K562 (cell line): ENCODE measurements around the gene CNKSR3. TPM values are rescaled to one million over a fixed set of nuclear protein-coding genes. Genes with fewer than 3 reads are reported as not detected.

Source experiments
- ADNP ChIP-seq: fragments of 200-800 bp; sonication (Bioruptor generic); IDR thresholded peaks from 2 replicates; pipeline ENCODE4 v1.6.1; 2016; ENCODE audit warnings: missing genetic modification characterization, missing compliant biosample characterization
- CTCF ChIP-seq, 3 experiments: IDR thresholded peaks in 2 of 3; conservative IDR thresholded peaks in 1 of 3; 2 replicates each; pipeline ENCODE4 v1.5.1; 2011 to 2012; ENCODE audit warnings: low read length in 3 of 3, mild to moderate bottlenecking in 3 of 3, control low read depth in 2 of 3, improper control_type of control experiment in 1 of 3, inconsistent platforms in 1 of 3, low read depth in 1 of 3, mixed read lengths in 1 of 3, moderate library complexity in 1 of 3; ENCODE audit not compliant: insufficient read depth in 2 of 3
- ETS1 ChIP-seq: conservative IDR thresholded peaks from 2 replicates; pipeline ENCODE4 v1.6.1; 2011; ENCODE audit warnings: low read depth, mild to moderate bottlenecking, low read length; ENCODE audit not compliant: control insufficient read depth
- HMBOX1 ChIP-seq: sonication (generic); IDR thresholded peaks from 2 replicates; pipeline ENCODE4 v1.6.1; 2016
- SMARCA5 ChIP-seq: fragments of 450-650 bp; IDR thresholded peaks from 2 replicates; pipeline ENCODE4 v1.6.1; 2016
- TFE3 ChIP-seq: fragments of 450-650 bp; formaldehyde crosslinking; IDR thresholded peaks from 2 replicates; pipeline ENCODE4 v1.4.0; 2020; ENCODE audit warnings: mild to moderate bottlenecking, mixed read lengths
- ZNF407 ChIP-seq: fragments of 450-650 bp; IDR thresholded peaks from 2 replicates; pipeline ENCODE4 v1.6.1; 2016; ENCODE audit warnings: low read depth
- polyA plus RNA-seq, 8 experiments: library from polyadenylated mRNA; depleted of rRNA in 4 of 8; stranded (reverse) in 5 of 8; unstranded in 3 of 8; fragments of >200 nt; fragmentation: Nextera tagmentation in 2 of 8; fragmentation: Illumina TruSeq in 1 of 8; extraction: Ambion mirVana in 2 of 8; extraction: Trizol in 1 of 8; gene quantifications; 2 replicates each; pipeline versions ENCODE4 v1.2.1 to v1.2.3, GENCODE V29; 2011 to 2014; ENCODE audit warnings: inconsistent platforms in 1 of 8, missing spikeins in 1 of 8
- total RNA-seq, 7 experiments: library from RNA; depleted of rRNA in 6 of 7; stranded (reverse); fragments of >200 nt in 6 of 7; fragmentation: Illumina TruSeq in 2 of 7; extraction: Trizol in 2 of 7; gene quantifications; 2 replicates each; pipeline versions ENCODE4 v1.2.1 to v1.2.3, GENCODE V29; 2011 to 2021; ENCODE audit warnings: low replicate concordance in 1 of 7

CNKSR3 gene
- total and polyA plus RNA-seq, 9 of the 15 experiments (the other 6 are each of a cell fraction or from before 2014, with no cell fraction given), result 4.5 to 29.6 (median 9.5) TPM

- TF ChIP-seq ZNF407 (no peak), SMARCA5 (no peak), ADNP (tag) (0 out of 2 replicates have a peak, but pooled peaks have one; percentile 33), ETS1 (no peak), CTCF (IDR thresholded peaks at IDR 0.05 in 2 of 3, conservative IDR thresholded peaks at IDR 0.05 in 1 of 3; ENCODE audit: insufficient read depth in 2 of 3, low read depth in 1 of 3, low read length in 3 of 3) (0 out of 6 replicates have a peak, but pooled peaks of 1 of the 3 experiments have one; percentile 5), HMBOX1 (0 out of 2 replicates have a peak, but pooled peaks have one; percentile 24), TFE3 (peak; percentile 66)
Observed at GRCh38 chr6:154479771-154480639, 30.5 kb downstream of the CNKSR3 start (continued).
